B cell (primary cell): ENCODE results near the gene MAD1L1. TPM values are rescaled to one million over a fixed set of nuclear protein-coding genes. Genes with fewer than 3 reads are reported as not detected.

Source experiments
- ATAC-seq: fragments of 200-7000 bp; cut with Tn5 transposase; one replicate; pipeline ENCODE4 v1.10.0; 2021; ENCODE audit warnings: low read depth, mild to moderate bottlenecking, moderate number of reproducible peaks, moderate library complexity
- CTCF ChIA-PET: fragments of 350-600 bp; sonication (Branson Sonifier 250); formaldehyde crosslinking; loops from one replicate; lab custom pipeline; 2021; ENCODE audit warnings: antibody characterized with exemption, inconsistent platforms; lab: Charles Lee
- POLR2A ChIA-PET: fragments of 350-600 bp; sonication (Branson Sonifier 250); formaldehyde crosslinking; loops from one replicate; lab custom pipeline; 2021; ENCODE audit warnings: antibody characterized with exemption; lab: Charles Lee
- DNase-seq: peaks from one replicate; pipeline ENCODE4 v3.0.0; 2013
- H2AFZ ChIP-seq: 2 replicates; pipeline ENCODE4 v1.6.1; 2012; ENCODE audit warnings: mild to moderate bottlenecking, low read depth, low read length; ENCODE audit not compliant: insufficient read depth, poor library complexity, severe bottlenecking
- H3K27ac ChIP-seq, 2 donors: 1 replicate in 1 of 2; 2 replicates in 1 of 2; pipeline ENCODE4 v1.5.1; 2012 to 2013; ENCODE audit warnings: low read length in 2 of 2, mild to moderate bottlenecking in 2 of 2, moderate library complexity in 1 of 2
- H3K27me3 ChIP-seq, 4 experiments: fragments of 200-600 bp in 1 of 4; sonication (generic) in 1 of 4; replicated peaks in 1 of 4; 1 replicate in 2 of 4; 2 replicates in 2 of 4; pipeline versions ENCODE4 v1.6.1 to v1.7.0; 2013 to 2016; ENCODE audit warnings: low read length in 3 of 4, mild to moderate bottlenecking in 2 of 4, mixed read lengths in 1 of 4, moderate library complexity in 1 of 4; ENCODE audit not compliant: insufficient read depth in 4 of 4, control insufficient read depth in 3 of 4; ENCODE audit errors: control extremely low read depth in 1 of 4
- H3K36me3 ChIP-seq, 2 experiments: replicated peaks in 1 of 2; 1 replicate in 1 of 2; 2 replicates in 1 of 2; pipeline versions ENCODE4 v1.6.1 to v1.7.1; 2013; ENCODE audit warnings: low read length in 1 of 2; ENCODE audit not compliant: insufficient read depth in 2 of 2, control insufficient read depth in 1 of 2; ENCODE audit errors: control extremely low read depth in 1 of 2, extremely low read depth in 1 of 2
- H3K4me1 ChIP-seq, 2 donors: fragments of 200-600 bp in 1 of 2; sonication (generic) in 1 of 2; 1 replicate in 1 of 2; 2 replicates in 1 of 2; pipeline versions ENCODE4 v1.5.1 to v1.6.1; 2013 to 2017; ENCODE audit warnings: low read length in 2 of 2; ENCODE audit not compliant: control insufficient read depth in 2 of 2, insufficient read depth in 2 of 2
- H3K4me2 ChIP-seq: replicated peaks from 2 replicates; pipeline ENCODE3; 2012; ENCODE audit warnings: mild to moderate bottlenecking, low read depth, low read length; ENCODE audit not compliant: poor library complexity, severe bottlenecking
- H3K4me3 ChIP-seq, 5 experiments: fragments of 200-600 bp in 1 of 5; sonication (generic) in 1 of 5; 1 replicate in 3 of 5; 2 replicates in 2 of 5; pipeline versions ENCODE4 v1.5.1 to v1.7.0; 2011 to 2016; ENCODE audit warnings: low read length in 4 of 5, mild to moderate bottlenecking in 4 of 5, low read depth in 2 of 5, control low read depth in 1 of 5, moderate library complexity in 1 of 5; ENCODE audit not compliant: insufficient read depth in 1 of 5; ENCODE audit errors: control extremely low read depth in 1 of 5, extremely low read depth in 1 of 5
- H3K79me2 ChIP-seq: fragments of 200-600 bp; sonication (generic); one replicate; pipeline ENCODE4 v1.6.0; 2016; ENCODE audit warnings: low read length; ENCODE audit not compliant: control insufficient read depth, insufficient read depth
- H3K9ac ChIP-seq: fragments of 200-600 bp; sonication (generic); 2 replicates; pipeline ENCODE4 v1.6.1; 2017; ENCODE audit warnings: mild to moderate bottlenecking, low read length, moderate library complexity
- H3K9me3 ChIP-seq, 3 donors: one replicate each; pipeline versions ENCODE4 v1.6.1 to v1.7.1; 2013; ENCODE audit warnings: low read length in 2 of 3; ENCODE audit not compliant: control insufficient read depth in 2 of 3, insufficient read depth in 1 of 3; ENCODE audit errors: control extremely low read depth in 1 of 3
- H4K20me1 ChIP-seq: 2 replicates; pipeline ENCODE4 v1.6.0; 2012; ENCODE audit warnings: mild to moderate bottlenecking, low read length; ENCODE audit not compliant: insufficient read depth, control insufficient read depth, poor library complexity, severe bottlenecking
- H3K27ac Mint-ChIP-seq: one replicate; pipeline ENCODE4 v1.8.0; 2021; ENCODE audit warnings: mixed read lengths
- H3K27me3 Mint-ChIP-seq: one replicate; pipeline ENCODE4 v1.8.0; 2021; ENCODE audit warnings: mixed read lengths
- H3K4me1 Mint-ChIP-seq: one replicate; pipeline ENCODE4 v1.8.0; 2021; ENCODE audit warnings: mixed read lengths
- H3K4me3 Mint-ChIP-seq: one replicate; pipeline ENCODE4 v1.8.0; 2021; ENCODE audit warnings: mixed read lengths
- H3K9me3 Mint-ChIP-seq: one replicate; pipeline ENCODE4 v1.8.0; 2022; ENCODE audit warnings: mixed read lengths; ENCODE audit not compliant: insufficient read depth
- EZH2 ChIP-seq: IDR thresholded peaks from 2 replicates; pipeline ENCODE4 v1.6.1; 2012; ENCODE audit warnings: borderline replicate concordance, low read depth, mild to moderate bottlenecking, moderate library complexity, low read length; ENCODE audit not compliant: insufficient read depth, poor library complexity, severe bottlenecking
- WGBS: methylation state at CpG from one replicate; pipeline ENCODE4 v1.1.5; 2013; ENCODE audit warnings: missing lambda C conversion rate; ENCODE audit not compliant: insufficient coverage; 5-methylcytosine and 5-hydroxymethylcytosine counted together
- intact Hi-C: fragments of 100-400 bp; cut with micrococcal nuclease; formaldehyde crosslinking; loops from one replicate; pipeline ENCODE4 v1.10.0; 2022
- polyA plus RNA-seq: library from polyadenylated mRNA; depleted of rRNA; stranded (reverse); fragments of >200 nt; gene quantifications from 2 replicates; pipeline ENCODE4 v1.2.3, GENCODE V29; 2012
- total RNA-seq, 2 donors: library from RNA; stranded (reverse); fragments of 120-200 nt in 1 of 2; gene quantifications; 1 replicate in 1 of 2; 2 replicates in 1 of 2; pipeline versions ENCODE4 v1.2.3 to v1.2.4, GENCODE V29; 2013 to 2022
- TF ChIP-seq, protein P1 (sequence below): fragments of 200-600 bp; IDR thresholded peaks from one replicate; pipeline ENCODE4 v1.8.0; 2022; ENCODE audit warnings: antibody characterized with exemption, mild to moderate bottlenecking

MAD1L1 gene
- total and polyA plus RNA-seq, 2 donors (not counting 1 experiment from before 2014, with no cell fraction given), result 86.7 to 110 TPM

GRCh38 chr7:1915956-1916600 is 316.7 kb downstream of the MAD1L1 start:
- POLR2A ChIA-PET, result no interaction called here
- WGBS, result 91% methylated on average over 21 of the region's 28 CpGs
- peaks cover 28% of the 10 kb centered on the region for H3K4me1 Mint-ChIP-seq

DNA sequence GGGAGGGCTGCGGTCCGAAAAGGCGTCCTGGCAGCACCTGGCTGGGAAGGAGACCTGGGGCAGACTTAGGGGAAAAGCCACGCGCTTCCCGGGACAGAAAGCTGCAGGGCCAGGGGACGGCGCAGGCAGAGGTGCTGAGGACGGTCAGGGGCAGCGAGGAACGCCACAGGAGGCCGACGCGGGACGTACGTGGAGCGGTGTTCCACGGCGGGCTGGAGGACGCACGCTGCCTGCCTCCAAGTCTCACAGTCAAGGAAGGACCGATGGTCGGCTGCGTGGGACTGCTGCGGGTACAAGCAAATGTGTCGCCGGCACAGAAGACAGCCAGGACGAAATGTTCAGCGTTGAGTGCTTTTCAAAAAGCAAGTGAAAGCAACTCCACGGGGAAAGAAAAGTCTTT is 317.4 kb downstream of the MAD1L1 start:
- DNase-seq, result no peak
- ATAC-seq, result no peak
- TF ChIP-seq, protein P1, sequence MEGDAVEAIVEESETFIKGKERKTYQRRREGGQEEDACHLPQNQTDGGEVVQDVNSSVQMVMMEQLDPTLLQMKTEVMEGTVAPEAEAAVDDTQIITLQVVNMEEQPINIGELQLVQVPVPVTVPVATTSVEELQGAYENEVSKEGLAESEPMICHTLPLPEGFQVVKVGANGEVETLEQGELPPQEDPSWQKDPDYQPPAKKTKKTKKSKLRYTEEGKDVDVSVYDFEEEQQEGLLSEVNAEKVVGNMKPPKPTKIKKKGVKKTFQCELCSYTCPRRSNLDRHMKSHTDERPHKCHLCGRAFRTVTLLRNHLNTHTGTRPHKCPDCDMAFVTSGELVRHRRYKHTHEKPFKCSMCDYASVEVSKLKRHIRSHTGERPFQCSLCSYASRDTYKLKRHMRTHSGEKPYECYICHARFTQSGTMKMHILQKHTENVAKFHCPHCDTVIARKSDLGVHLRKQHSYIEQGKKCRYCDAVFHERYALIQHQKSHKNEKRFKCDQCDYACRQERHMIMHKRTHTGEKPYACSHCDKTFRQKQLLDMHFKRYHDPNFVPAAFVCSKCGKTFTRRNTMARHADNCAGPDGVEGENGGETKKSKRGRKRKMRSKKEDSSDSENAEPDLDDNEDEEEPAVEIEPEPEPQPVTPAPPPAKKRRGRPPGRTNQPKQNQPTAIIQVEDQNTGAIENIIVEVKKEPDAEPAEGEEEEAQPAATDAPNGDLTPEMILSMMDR, result no peak
- TF ChIP-seq EZH2, result no peak
- intact Hi-C loops, result no loop called here
- peaks cover 10 to 16% of the 10 kb centered on the region in 2 donors for H3K4me1 ChIP-seq
- peaks cover 90% of the 10 kb centered on the region for H4K20me1 ChIP-seq
- Mint-ChIP-seq H3K9me3 (no peaks in the 10 kb centered on the region), H3K4me1 (peaks cover 23% of the 10 kb centered on the region), H3K27ac (no peak overlapping the region), H3K4me3 (no peak overlapping the region), H3K27me3 (no peaks in the 10 kb centered on the region)
- CTCF ChIA-PET, result no interaction called here
- H3K36me3 ChIP-seq, result peaks cover 0 to 15% of the 10 kb centered on the region in 2 experiments
- H3K27me3 ChIP-seq, result no peaks in the 10 kb centered on the region
- H3K9me3 ChIP-seq, result no peaks in the 10 kb centered on the region
- H2AFZ ChIP-seq, result no peak overlapping the region
- H3K4me2 ChIP-seq, result no peak overlapping the region
- POLR2A ChIA-PET, result no interaction called here
- no peak overlapping the region for H3K27ac ChIP-seq
- H3K79me2 ChIP-seq, result peaks cover 85% of the 10 kb centered on the region
- 98% methylated on average over 30 of the region's 30 CpGs for WGBS
- no peak overlapping the region for H3K9ac ChIP-seq
- no peak overlapping the region for H3K4me3 ChIP-seq

More at GRCh38 chr7:1915956-1916600, 316.7 kb downstream of the MAD1L1 start:
- Mint-ChIP-seq H3K4me3 (no peak overlapping the region), H3K9me3 (no peaks in the 10 kb centered on the region), H3K27me3 (no peaks in the 10 kb centered on the region), H3K27ac (peak overlapping the region; percentile 38)
- CTCF ChIA-PET, result no interaction called here
- Histone ChIP-seq H2AFZ (no peak overlapping the region), H3K4me1 (peaks cover 17 to 24% of the 10 kb centered on the region in 2 donors), H3K27ac (no peak overlapping the region), H3K27me3 (no peaks in the 10 kb centered on the region), H3K36me3 (peaks cover 0 to 15% of the 10 kb centered on the region in 2 experiments), H3K79me2 (peaks cover 86% of the 10 kb centered on the region), H4K20me1 (peaks cover 88% of the 10 kb centered on the region), H3K9me3 (no peaks in the 10 kb centered on the region), H3K4me2 (no peak overlapping the region), H3K4me3 (no peak overlapping the region), H3K9ac (no peak overlapping the region)
- intact Hi-C loops, result no loop called here
- no peak for TF ChIP-seq EZH2
- TF ChIP-seq, protein P1, result no peak
- no peak for DNase-seq
- ATAC-seq, result no peak
